ENCODE results near the gene ZDHHC7. TPM values are rescaled to one million over a fixed set of nuclear protein-coding genes. Genes with fewer than 3 reads are reported as not detected.

ZDHHC7 gene
- total and polyA plus RNA-seq, 9 donors: 23.9 to 54.5 (median 32.7) TPM

DNA sequence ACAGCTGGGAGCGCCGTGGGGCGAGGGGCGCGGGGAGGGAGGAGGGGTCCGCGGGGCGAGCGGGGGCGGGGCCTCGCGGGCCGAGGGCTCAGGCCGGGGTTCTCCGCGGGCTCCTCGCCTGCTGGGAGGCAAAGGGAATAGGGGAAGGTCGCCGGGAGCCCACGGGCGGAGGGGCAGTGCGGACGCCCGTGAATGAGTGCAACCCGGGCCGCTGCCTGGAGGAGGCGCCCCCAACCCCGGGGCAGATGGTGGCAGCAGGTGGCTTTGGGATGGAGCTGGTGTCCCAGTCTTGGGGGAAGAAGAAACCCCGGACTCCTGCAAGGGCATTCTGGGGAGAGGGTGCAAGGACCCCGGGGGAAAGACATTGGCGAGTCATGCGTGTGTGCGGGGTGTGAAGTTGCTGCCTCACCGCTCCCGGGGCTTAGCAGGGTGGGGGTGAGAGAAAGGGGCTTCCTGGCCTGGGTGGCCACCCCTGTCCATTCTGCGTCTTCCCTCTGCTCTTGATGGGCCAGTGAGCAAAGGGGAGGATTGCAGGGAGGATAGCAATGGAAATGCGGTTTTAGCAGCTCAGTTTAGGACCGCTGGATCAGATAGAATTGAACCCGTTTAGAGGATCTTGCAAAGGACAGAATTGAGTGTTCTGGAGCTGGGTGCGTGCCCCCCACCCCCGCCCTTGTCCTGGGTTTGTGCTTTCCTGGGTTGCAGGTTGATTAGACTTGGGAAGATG is 16.8 kb upstream of the ZDHHC7 start:
- no peak for DNase-seq
- Histone ChIP-seq H3K4me1 (ENCODE audit: insufficient read depth) (peaks cover 9% of the 10 kb centered on the region), H3K27me3 (no peaks in the 10 kb centered on the region), H3K4me3 (peak overlapping the region; percentile 84), H3K36me3 (no peaks in the 10 kb centered on the region), H3K27ac (peak overlapping the region; percentile 1 to 36), H3K9me3 (no peaks in the 10 kb centered on the region)
- WGBS, 3 donors: 1 to 2% (median 2%) methylated on average over 36 to 41 of the region's 41 CpGs
- TF ChIP-seq POLR2A (IDR thresholded peaks at IDR 0.05) (no peak), EP300 (IDR thresholded peaks at IDR 0.05) (no peak)
- TF ChIP-seq, protein P1, sequence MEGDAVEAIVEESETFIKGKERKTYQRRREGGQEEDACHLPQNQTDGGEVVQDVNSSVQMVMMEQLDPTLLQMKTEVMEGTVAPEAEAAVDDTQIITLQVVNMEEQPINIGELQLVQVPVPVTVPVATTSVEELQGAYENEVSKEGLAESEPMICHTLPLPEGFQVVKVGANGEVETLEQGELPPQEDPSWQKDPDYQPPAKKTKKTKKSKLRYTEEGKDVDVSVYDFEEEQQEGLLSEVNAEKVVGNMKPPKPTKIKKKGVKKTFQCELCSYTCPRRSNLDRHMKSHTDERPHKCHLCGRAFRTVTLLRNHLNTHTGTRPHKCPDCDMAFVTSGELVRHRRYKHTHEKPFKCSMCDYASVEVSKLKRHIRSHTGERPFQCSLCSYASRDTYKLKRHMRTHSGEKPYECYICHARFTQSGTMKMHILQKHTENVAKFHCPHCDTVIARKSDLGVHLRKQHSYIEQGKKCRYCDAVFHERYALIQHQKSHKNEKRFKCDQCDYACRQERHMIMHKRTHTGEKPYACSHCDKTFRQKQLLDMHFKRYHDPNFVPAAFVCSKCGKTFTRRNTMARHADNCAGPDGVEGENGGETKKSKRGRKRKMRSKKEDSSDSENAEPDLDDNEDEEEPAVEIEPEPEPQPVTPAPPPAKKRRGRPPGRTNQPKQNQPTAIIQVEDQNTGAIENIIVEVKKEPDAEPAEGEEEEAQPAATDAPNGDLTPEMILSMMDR (IDR thresholded peaks at IDR 0.05): no peak
- intact Hi-C loops (cut with DNase I): no loop called here

DNA sequence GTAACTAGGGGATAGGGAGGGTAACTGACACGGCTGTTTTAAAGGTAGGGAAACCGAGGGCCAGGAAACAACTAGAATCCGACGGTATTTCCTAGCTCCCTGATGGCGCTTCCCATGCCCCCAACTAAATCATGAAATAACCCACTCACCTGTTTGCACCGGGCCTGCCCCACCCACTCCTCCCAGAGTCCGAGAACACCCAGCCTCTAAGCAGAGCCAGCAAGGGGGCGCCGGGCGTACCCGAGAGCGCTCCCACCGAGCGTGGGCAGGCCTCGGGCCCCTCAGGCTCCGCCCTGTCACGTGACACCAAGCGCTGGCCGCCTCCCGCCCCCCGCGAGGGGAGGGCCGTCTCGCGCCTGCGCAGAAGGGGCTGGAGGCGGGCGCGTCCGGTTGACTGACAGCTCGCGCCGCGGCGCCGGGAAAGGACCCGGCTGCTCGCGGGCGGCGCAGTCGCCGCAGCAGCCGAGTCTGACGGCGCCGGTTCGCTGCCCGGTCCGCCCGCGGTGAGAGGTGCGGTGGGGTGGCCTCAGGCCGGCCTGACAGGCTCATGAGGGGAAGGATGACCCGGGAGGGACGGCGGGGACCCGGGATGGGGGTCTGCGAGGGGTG is 16.1 kb upstream of the ZDHHC7 start, which contains the start of gene KIAA0513:
Gene KIAA0513 (plus strand): TSS at position 447 of the 609 bp plus-strand sequence. CDS start 39,277 bp downstream, outside the sequence.
- Histone ChIP-seq H3K4me3 (peak within 1 kb of the TSS; percentile 84), H3K27ac (peak within 1 kb of the TSS; percentile 1 to 36), H3K27me3 (no peaks in the 10 kb centered on the region), H3K4me1 (ENCODE audit: insufficient read depth) (peaks cover 9% of the 10 kb centered on the region), H3K9me3 (no peaks in the 10 kb centered on the region), H3K36me3 (no peaks in the 10 kb centered on the region)
- TF ChIP-seq, protein P1 (IDR thresholded peaks at IDR 0.05): no peak
- peak; percentile 93 for TF ChIP-seq POLR2A (IDR thresholded peaks at IDR 0.05)
- DNase-seq: peak; percentile 94 to 97 (median 97)
- WGBS, 3 donors: 0% methylated on average over 40 to 59 of the region's 59 CpGs
- intact Hi-C loops (cut with DNase I): no loop called here

DNA sequence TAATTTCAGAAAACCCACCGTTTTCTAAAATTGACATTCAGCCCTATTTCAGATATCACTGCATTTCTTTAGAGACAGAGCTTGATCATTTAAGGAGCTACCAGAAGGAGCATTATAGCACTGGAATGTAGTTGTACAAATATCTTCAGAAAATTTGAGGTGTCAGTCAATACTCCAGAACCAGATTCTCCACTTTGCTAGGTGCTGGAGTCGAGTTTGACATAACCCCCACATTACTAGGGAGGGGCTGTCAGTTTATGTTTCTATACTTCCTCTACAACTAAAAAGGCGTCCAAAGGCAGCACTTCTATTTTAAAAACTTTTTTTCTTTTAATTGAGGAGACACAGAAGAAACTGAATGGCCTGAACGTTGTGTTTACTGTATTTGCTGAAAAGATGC is 15.4 kb upstream of the ZDHHC7 start:
- H3K9me3 ChIP-seq: no peaks in the 10 kb centered on the region
- intact Hi-C loops (cut with DNase I): no loop called here
- H3K27ac ChIP-seq: no peak overlapping the region
- no peak for DNase-seq
- 39 to 44% (median 40%) methylated on average over 4 of the region's 4 CpGs for WGBS, 3 donors
- no peaks in the 10 kb centered on the region for H3K36me3 ChIP-seq
- H3K4me1 ChIP-seq (ENCODE audit: insufficient read depth): peaks cover 9% of the 10 kb centered on the region
- TF ChIP-seq, protein P1 (IDR thresholded peaks at IDR 0.05): no peak
- TF ChIP-seq POLR2A (IDR thresholded peaks at IDR 0.05) (no peak), EP300 (IDR thresholded peaks at IDR 0.05) (no peak)
- no peaks in the 10 kb centered on the region for H3K27me3 ChIP-seq
- H3K4me3 ChIP-seq: peak overlapping the region; percentile 84

DNA sequence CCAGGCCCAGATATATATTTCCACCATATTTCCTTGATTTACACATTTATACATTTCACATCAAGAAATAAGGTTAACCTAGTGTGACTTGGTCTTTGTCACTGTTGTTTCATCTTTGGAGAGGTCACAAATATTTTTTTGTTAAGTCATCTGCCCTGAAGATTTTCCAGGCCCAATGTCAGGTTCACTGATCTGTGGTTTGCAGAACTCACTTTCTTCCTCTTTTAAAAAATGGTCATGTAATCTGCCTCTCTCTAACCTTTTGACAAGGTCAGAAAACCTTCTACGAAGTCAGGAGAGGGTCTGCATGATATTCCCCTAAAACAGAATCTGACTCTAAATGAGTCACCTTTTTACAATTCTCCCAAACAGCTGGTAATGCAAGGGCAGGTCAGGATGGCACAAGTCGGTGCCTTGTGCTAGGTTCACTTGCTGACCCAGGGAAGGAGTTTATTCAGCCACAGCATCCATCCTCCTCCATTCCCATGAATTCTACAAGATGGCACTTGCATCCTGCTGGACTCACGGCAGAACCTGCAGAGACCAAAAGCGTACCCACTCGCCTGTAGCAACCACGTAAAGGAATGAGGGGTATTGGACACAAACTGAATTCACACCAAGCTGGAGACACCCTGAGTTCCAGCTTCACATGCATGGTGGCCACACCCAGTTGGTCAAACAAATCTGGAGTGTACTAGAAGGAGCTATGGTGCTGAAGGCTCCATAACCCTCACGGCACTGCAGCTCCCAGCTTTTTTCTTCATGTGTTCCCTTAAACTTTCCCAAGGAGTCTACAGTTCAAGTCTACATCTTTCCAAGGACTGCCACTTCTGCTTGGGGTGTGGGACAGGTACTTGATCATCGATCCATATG is 14.7 kb upstream of the ZDHHC7 start:
- 92 to 95% (median 94%) methylated on average over 8 of the region's 8 CpGs for WGBS, 3 donors
- no peak for DNase-seq
- TF ChIP-seq, protein P1 (IDR thresholded peaks at IDR 0.05): no peak
- TF ChIP-seq POLR2A (IDR thresholded peaks at IDR 0.05) (no peak), EP300 (IDR thresholded peaks at IDR 0.05) (no peak)
- intact Hi-C loops (cut with DNase I): no loop called here
- Histone ChIP-seq H3K4me1 (ENCODE audit: insufficient read depth) (peaks cover 9% of the 10 kb centered on the region), H3K36me3 (no peaks in the 10 kb centered on the region), H3K27ac (no peak overlapping the region), H3K4me3 (no peak overlapping the region), H3K9me3 (no peaks in the 10 kb centered on the region), H3K27me3 (no peaks in the 10 kb centered on the region)
